Left kidney (tissue), 2 donors: Measurements from ENCODE around the gene OSBPL2. TPM values are rescaled to one million over a fixed set of nuclear protein-coding genes. Genes with fewer than 3 reads are reported as not detected.

Experiments used
- DNase-seq: peaks from one replicate; pipeline ENCODE4 v3.0.0-alpha.2; 2013
- polyA plus RNA-seq: library from polyadenylated mRNA; unstranded; fragments of 120-200 nt; gene quantifications from one replicate; pipeline ENCODE4 v1.2.1, GENCODE V29; 2013; ENCODE audit not compliant: insufficient read length

Gene OSBPL2
- polyA plus RNA-seq, 1 donor, result 43.6 TPM

DNA sequence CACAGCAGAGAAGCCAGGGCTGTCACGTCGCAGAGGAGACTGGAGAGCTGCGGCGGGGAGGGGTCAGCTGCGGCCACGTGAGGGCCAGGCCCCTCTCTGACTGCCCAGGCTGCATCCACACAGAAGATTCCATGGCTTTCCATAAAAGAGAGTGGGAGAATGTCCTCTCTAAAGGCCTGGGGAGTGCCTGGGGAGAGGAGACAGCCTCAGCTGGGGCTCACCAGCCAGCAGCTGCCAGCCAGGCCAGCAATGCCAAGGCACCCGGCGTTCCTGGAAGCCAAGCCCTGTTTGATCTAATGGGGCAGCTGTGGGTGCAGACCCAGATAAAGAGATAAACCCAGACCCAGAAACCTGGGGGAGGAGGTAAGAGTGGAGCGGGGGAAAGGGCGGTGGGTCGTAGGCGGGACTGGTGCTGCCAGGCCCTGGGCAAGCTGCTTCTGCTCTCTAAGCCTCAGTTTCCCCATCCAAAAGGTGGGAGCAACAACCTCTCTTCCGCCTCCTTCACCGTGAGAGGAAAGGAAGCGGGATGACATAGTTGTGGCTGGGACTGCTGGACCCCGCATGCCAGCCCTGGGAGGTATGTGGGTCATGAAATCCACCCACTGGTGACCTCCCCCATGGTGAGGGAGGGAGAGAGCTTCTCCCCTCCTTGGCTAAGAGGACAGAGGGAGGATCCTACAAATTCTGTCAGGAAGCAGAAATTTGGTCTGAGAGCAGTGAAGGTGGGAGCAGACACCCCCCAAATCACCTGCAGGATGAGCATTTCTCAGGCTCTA lies 3.1 kb upstream of the OSBPL2 start:
- no peak for DNase-seq

DNA sequence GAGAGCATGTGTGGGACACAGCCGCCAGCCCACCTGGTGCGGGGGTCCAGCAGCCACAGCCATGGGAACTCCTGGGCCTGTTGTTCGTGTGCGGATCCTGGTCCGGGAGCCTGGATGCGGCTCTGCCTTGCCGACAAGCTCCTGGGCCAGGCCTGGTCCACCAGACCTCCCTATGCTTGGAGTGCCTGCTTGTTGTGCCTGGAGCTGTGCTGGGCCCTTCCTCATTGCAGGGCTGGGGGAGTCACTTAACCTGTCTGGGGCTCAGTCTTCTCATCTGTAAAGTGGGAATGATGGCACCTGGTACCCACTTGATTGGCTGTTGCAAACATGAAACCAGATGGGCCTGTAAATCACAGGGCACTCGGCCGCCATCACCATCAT lies 2.6 kb upstream of the OSBPL2 start:
- no peak for DNase-seq

DNA sequence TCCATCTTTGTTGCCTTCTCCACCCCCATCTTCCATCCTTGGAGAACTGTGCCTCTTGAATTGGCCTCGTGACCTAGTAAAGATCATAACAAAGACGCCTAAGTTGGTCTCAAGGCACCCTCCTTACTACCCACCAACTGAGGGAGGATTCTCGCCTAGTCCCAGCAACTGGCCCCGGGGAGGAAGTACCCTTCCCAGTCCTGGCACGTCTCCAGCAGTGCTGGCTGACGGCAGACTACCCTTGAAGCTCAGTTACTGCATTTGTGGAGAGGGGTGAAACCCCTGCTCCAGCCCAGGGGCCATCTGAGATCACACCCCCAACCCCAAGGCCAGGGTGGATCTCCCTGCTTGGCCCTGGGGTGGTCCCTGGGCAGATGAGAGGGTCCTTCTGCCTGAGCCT lies 2.1 kb upstream of the OSBPL2 start:
- no peak for DNase-seq

DNA sequence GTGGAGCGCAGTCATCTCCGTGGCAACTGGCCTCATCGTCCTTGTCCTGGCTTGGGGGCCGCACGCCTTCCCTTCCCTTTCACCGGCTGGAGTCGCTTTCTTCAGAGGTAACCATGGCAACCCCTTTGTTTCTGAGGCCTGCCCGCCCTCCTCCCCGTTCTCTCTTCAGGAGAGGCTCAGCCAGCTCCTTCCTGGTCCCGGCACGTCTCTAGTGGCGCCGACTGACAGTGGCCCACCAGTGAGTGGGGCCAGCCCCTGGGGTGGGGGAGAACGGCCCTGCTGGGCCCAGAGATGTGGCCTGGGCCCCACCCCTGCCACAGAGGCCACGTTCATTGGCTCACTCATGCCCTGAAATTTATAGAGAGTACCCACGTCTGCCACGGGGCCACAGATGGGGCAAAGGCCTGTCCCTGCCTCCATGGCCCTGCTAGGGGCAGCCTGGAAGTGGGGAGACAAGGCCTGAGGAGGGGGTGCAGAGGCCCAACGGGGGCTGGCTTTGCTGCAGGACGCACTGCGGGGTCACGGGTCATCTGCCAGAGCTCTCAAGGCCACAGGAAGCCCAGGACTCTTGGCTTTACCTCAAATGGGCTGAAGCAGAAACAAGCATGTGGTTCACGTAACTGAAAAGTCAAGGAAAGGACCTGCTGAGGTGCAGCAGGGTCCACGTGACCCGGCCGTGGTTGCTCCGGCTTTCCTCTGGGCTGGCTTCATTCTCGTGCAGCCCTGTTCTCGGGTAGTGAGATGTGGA lies 1.4 kb upstream of the OSBPL2 start:
- DNase-seq, result no peak

DNA sequence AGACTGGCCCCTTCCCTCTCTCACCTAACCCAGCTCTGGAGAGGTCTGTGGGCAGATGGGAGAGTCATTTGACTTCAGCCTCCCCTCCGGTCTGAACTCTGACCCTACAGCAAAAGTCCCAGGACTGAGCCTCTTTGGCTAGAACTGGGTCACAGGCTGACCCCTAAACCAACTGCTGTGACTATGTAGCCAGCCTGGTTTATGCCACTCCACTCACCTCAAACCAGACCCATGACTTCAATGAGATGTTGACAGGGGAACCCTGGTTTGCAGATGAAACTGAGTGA lies 864 bp upstream of the OSBPL2 start:
- DNase-seq, result no peak

DNA sequence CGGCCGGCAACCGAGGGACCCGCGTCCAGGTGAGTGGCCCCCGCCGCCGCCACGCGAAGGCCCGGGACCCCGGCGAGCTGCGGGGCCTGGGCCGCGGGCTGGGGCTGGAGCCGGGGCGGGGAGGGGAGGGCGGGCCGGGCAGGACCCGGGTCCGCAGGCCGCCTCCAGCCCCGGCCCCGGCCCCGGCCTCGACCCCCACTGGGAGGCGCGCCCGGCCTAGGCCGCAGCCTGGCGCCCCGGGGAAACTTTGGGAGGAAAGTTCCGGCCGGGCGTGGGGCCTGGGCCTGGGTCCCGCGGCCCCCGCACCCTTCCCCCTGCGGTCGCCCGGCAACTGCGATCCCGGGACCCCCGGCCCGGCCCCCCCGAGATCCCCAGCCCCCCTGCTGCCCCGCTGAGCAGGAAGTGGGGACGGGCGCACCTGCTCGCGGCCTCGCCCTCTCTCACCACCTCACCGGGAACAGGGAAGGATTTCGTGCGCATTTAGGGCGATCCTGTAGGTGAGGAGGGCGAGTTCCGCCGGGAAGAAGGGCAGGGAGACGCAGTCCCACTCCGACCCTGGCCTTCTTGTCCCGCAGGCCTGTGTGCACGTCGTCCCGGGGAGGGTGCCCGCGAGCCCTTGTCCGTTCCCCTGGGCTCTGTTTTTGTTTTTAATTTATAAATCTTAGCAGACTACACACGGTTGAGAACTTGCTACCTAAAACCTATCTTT lies 402 bp downstream of the OSBPL2 start:
- DNase-seq, result no peak

DNA sequence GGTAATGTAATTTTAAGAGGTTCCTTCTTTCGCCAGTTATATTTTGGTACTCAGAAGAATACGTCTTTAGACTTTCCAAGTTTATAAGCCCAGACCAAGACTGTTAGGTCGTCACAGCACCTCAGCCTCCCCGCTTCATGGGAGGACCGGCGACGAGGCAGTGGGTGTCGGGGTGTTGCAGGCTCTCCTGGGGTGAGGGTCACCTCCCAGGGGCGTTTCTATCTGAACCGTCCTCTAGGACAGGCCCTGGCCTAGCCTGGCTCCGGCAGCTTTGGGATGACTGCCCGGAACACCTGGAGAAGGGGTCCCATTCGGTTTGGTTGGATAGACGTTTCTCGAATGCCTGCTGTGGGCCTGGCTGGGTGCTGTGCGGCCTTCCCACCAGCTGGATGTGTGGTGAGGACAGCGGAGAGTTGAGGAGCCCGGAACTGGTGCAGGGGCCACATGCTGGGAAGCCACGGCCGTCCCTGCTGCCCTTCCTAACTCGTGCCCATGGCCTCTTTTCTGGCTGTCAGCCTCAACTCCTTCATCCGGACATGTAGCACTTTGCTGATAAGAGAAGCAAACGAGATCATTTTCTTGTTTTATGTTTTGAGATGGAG lies 1.1 kb downstream of the OSBPL2 start:
- no peak for DNase-seq

DNA sequence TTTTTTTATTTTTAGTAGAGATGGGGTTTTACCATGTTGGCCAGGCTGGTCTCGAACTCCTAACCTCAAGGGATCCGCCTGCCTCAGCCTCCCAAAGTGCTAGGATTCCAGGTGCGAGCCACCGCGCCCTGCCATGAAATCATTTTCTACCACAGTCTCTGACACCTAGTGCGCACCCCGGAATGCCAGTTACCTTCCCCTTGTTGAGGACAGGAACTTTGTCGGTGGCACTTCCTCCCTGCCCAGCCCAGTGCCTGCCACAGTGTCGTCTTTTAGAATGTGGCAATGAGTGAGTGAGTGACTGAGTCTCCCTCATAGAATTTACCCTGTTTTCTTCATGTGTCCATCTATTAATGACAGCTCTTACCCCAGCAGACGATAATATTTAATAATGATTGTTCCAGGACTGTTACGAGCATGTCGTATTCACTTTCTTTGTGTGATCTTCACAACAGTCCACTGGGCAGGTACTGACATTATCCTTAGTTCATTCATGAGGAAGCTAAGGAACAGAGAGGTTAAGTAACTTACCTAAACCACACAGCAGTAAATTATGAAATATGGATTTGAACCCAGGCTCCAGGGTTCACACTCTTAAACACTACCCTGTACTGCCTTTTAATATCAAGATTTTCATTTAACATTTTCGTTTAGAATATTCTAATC lies 1.8 kb downstream of the OSBPL2 start:
- DNase-seq, result no peak

DNA sequence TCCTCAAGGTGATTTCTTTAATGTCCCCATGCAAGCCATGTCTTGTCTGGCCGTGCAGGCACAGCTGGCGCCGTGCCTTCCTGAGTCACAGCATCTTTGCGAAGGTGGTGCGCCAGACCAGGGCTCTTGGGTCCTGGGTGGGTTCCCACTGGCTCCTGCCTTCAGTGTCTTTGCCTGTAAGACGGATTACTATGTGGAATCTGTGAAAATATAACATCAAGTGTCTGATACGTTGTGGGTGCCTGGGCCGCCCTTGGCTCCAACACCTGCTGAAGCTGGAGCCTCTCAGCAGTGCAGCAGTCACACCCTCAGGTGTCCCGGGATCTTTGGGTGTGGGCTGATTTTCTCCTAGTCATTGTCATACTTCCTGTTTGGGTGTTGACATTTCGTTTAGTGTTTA lies 3.2 kb downstream of the OSBPL2 start:
- DNase-seq, result no peak

DNA sequence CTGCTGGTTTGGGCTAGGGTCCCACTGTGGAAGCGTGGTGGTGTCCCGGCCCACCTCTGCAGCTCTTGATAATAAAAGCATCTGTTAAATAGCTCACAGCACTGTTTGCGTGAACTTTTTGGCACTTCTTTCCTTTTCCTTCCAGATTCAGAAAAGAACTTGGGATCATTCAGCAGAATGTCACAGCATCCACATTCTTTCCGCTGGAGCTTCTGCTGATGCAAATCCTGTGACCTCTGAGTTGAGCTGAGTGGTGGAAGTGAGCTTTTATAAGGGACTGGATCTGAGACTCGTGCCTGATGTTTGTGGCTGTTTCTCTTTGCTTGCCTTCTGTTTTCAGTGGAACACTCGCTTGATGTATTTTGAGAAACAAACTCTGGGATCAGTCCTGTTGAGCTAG lies 3.9 kb downstream of the OSBPL2 start:
- no peak for DNase-seq

DNA sequence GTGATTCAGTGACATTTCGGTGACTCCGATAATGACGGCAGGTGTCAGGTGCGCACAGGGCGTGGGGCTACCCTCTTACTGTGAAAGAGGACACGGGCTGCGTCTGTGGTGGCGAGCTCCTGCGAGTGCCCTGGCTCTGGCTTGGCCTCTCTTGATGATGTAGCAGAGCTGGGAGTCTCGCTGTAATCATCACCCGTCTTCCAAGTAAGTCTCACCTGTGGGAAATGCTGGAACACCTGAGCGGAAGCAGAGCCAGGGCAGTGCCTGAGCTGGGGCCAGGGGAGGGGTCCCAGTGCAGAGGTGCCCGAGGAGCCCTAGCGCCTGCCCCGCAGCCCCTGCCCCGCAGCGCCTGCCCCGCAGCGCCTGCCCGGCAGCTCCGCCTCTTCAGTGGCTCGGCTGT lies 4.8 kb downstream of the OSBPL2 start:
- DNase-seq, result no peak

DNA sequence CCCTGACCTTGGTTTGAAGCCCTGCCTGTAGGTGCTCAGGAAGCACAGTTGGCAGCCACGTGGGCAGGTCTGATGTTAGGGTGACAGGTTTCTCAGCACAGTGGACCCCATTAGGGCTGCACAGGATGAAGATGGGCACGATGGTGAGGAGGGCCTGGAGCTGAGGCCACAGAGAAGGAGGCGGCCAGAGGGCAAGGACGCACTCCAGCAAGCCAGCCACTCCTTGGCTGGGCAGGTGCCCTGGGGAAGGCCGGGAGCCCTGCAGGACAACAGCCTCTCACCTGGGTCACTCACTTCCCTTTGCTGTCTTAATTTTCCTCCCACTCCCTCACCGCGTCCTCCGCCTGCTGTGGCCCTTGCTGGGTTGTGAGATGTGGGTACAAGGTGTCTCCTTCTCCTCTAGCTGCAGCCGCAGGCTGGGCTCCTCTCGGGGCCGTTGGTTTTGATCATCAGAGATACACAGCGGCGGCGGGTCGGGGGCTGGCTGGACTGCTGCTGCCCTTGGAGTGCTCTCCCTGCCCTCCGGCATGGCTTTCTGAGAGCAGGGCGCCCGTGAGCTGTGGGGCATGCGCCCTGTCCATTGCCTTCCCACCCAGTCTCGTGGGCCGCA lies 5.7 kb downstream of the OSBPL2 start:
- no peak for DNase-seq

DNA sequence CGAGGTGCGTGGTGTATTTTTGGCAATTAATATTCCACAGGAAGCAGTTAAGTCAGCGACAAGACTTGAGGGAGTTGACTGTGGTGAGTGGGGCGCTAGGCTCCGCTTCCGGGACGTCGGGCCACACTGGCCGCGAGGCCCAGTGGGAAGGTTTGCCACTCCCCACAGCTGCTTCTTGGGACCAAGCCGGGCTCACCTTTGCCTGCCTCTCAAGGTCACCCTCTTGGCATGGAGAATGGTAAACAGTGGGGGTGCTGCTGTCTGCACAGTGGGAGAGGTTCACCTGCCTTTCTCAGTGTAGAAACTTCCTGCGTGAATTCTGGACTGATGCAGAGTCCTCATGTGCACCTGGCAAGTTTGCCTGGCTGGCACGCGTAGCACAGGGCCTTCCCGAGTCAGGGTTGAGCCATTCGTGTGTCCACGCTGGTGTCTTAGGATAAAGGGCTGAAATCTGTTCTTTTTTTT lies 6.4 kb downstream of the OSBPL2 start:
- no peak for DNase-seq

DNA sequence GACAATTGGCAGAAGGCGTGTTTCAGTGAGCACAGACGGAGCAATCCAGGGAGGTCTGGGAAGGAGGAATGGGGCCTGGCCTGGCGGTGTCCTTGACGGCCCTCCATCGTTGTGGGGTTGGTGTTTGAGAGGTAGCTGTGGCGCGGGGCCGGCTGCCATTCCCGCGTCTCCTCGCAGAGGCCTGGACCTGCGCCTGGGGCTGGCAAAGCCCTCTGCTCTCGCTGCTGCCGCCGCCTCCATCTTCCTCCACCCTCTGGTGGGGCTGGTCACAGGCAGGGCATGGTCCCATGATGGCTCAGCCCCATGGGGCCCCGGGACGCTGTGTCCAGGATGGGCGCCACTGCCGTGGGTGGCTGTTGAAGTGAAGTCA lies 7.6 kb downstream of the OSBPL2 start:
- no peak for DNase-seq

DNA sequence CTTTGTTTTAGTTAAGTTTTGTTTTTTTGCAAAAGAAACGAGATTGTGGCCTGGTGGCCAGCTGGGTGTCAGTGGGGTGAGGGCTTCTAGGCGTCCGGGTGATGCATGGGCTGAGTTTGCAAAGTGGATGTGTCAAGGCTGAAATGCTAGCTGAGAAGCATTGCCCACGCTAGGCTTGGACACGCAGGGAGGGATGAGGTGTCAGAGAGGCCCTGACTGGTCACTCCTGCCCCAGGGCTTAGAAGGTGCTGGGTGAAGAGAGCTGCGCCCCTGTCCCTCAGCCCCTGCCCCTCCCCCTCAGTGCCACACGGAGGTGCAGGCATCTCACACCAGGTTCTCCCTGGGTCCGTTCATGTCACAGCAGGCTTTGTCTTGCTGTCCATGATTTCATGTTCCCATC lies 8.1 kb downstream of the OSBPL2 start:
- DNase-seq, result no peak

DNA sequence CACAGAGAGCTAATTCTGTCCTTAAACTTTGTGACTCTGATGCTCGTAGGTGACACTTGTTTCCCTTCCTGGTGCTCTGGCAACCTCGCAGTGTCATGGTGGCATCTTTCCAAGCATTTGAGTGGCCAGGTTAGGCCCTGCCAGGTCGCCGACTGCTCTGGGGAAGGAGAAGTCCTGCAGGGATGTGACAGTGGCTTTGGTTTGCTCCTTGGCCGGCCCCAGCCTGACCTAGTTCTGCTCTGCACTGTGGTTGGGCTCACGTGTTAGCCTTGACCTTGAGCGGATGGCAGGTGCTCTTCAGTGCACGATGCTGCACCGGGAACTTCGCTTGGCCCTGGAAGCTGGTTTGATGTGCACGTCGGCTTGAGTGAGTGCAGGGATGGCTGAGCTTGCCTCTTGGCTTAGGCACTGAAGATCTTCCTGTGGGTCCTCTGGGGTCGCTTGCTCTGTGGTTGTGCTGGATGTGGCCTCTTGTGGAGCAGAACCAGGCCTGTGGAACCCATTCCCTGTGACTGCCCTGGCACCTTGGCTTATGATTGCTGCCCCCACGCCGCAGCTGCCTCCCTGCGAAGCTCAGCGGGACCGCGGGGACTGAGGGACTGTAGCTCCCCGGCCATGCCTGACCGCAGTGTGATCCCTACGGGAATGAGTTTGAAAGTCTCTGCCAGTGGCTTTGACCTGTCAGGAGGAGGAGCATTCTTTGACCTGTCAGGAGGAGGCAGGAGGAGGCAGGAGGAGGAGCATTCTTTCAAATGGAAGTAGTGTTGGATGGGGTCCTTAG lies 8.7 kb downstream of the OSBPL2 start:
- no peak for DNase-seq

DNA sequence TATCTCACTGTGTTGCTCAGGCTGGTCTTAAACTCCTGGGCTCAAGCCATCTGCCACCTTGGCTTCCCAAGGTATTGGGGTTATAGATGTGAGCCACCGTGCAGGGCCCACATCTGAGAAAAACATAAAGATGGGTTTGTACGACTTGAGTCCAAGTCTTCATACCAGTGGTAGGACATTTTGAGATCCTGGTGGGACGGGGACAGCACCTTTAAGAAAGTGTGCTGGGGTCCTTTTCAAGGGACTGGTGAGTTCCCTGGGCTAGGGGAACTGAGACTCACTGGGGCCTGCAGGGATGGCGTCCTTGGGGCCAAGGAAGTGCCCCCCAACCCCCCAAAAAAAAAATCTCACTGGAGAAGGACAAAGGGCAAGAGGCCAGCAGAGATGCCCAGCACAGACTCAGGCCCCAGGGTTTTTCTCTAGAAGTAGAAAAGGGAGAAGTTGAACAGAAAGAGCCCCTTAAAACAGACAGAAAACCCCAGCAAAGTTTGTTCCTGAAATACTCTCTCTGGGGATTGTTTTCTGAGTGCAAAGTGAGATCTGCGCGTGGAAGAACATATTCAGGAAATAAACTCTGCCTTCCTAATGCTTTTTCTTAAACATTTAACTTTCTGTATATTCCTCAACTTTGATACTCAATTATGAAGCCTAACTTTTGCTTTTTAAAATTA lies 10.7 kb downstream of the OSBPL2 start:
- no peak for DNase-seq

DNA sequence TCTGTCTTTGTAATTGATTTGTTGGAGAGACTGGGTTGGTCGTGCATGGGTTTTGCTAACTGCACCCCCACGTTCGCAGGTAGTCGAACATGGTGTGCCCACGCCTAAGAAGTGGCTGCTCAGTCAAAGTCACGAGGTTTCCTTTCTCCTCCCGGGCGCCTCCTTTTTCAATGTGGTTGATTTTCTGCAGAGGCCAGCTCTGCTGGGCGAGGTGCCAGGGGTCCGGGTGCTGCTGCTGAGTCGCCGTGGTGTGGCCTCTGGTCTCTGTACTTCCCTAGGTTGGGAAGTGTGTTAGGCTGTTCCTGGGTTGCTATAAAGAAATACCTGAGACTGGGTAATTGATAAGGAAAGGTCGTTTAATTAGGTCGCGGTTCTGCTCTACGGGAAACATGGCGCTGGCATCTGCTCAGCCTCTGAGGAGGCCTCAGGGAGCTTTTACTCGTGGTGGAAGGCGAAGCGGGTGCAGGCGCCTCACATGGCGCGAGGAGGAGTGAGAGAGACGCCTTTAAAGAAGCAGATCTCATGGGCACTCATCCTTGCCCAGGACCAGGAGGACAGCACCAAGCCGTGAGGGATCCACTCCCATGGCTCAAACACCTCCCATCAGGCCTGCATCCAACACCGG lies 14.1 kb downstream of the OSBPL2 start:
- no peak for DNase-seq

DNA sequence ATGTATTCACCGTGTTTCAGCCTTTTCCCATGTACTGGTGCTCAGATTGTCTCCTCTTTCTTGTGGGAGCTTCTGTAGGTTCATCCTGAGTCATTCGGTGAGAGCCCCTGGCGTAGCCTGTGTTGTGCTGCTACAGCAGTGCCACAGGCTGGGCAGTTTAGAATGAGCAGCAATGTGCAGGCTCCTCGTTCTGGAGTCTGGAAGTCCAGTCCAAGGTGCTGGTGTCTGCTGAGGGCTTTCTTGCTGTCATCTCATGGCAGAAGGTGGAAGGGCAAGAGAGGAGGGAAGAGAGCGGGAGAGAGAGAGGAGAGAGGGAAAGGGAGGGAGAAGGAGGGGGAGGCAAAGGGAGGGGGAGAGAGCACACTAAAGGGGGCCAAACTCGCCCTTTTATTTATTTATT lies 15.1 kb downstream of the OSBPL2 start:
- DNase-seq, result no peak
